ENCODE data around the gene SLC12A6. TPM values are rescaled to one million over a fixed set of nuclear protein-coding genes. Genes with fewer than 3 reads are reported as not detected.
"Not testable (repeated sequence)": the region's sequence is repeated elsewhere in the genome, so short reads cannot be mapped to it uniquely, and the experiment has no call there.

Gene SLC12A6
- total RNA-seq, 1 experiment from 2014 or later = 4.3 TPM

GRCh38 chr15:34357653-34358052, 20.1 kb upstream of the SLC12A6 start:
- no peak for DNase-seq (ENCODE audit: low read depth)

- no peak for DNase-seq (ENCODE audit: low read depth)
These were observed 17.7 kb upstream of the SLC12A6 start for GRCh38 chr15:34355241-34355640.

- DNase-seq (ENCODE audit: low read depth) = no peak
These were observed 16.7 kb upstream of the SLC12A6 start for GRCh38 chr15:34354286-34354685.

- no peak for DNase-seq (ENCODE audit: low read depth)
These were observed 16.0 kb upstream of the SLC12A6 start for GRCh38 chr15:34353627-34354026.

GRCh38 chr15:34352996-34353395, 15.4 kb upstream of the SLC12A6 start:
- DNase-seq (ENCODE audit: low read depth) = not testable (repeated sequence)

GRCh38 chr15:34349769-34350168, 12.2 kb upstream of the SLC12A6 start:
- DNase-seq (ENCODE audit: low read depth) = no peak

- no peak for DNase-seq (ENCODE audit: low read depth)
These were observed 11.2 kb upstream of the SLC12A6 start for GRCh38 chr15:34348735-34349300.

- no peak for DNase-seq (ENCODE audit: low read depth)
These were observed 10.5 kb upstream of the SLC12A6 start for GRCh38 chr15:34347951-34348638.

GRCh38 chr15:34342737-34343575, 5.4 kb upstream of the SLC12A6 start, which contains the start of the genes NOP10 and NUTM1:
NOP10 (minus strand) TSS chr15:34343136; CDS start chr15:34343073, 63 bp downstream.
NUTM1 (plus strand) TSS chr15:34343315; CDS start chr15:34343697, 382 bp downstream.
- DNase-seq (ENCODE audit: low read depth) = peak; percentile 92

- not testable (repeated sequence) for DNase-seq (ENCODE audit: low read depth)
These were observed 4.7 kb upstream of the SLC12A6 start for GRCh38 chr15:34342213-34342736.

GRCh38 chr15:34341381-34342212, 4.0 kb upstream of the SLC12A6 start:
- no peak for DNase-seq (ENCODE audit: low read depth)

- no peak for DNase-seq (ENCODE audit: low read depth)
These were observed 2.4 kb upstream of the SLC12A6 start for GRCh38 chr15:34339946-34340345.

GRCh38 chr15:34338347-34338746, 766 bp upstream of the SLC12A6 start:
- no peak for DNase-seq (ENCODE audit: low read depth)

GRCh38 chr15:34336991-34337556, 507 bp downstream of the SLC12A6 start:
- DNase-seq (ENCODE audit: low read depth) = no peak

GRCh38 chr15:34336231-34336990, 1.2 kb downstream of the SLC12A6 start:
- no peak for DNase-seq (ENCODE audit: low read depth)

- DNase-seq (ENCODE audit: low read depth) = peak; percentile 19
These were observed 2.2 kb downstream of the SLC12A6 start for GRCh38 chr15:34335176-34336032.

- DNase-seq (ENCODE audit: low read depth) = no peak
These were observed 2.9 kb downstream of the SLC12A6 start for GRCh38 chr15:34334672-34335071.

GRCh38 chr15:34332553-34333120, 4.9 kb downstream of the SLC12A6 start:
- no peak for DNase-seq (ENCODE audit: low read depth)

GRCh38 chr15:34331809-34332208, 5.8 kb downstream of the SLC12A6 start:
- peak; percentile 62 for DNase-seq (ENCODE audit: low read depth)

Measured in Daoy (cell line).